GM23248 (cell line): ENCODE results near the gene FGFR4.

Experiments used
- EZH2 ChIP-seq: fragments of 200-600 bp; sonication (generic); IDR thresholded peaks from 2 replicates; pipeline ENCODE4 v1.6.1; 2018; ENCODE audit warnings: antibody characterized with exemption, mild to moderate bottlenecking; ENCODE audit not compliant: insufficient read depth, poor library complexity, severe bottlenecking
- EZH2phosphoT487 ChIP-seq: fragments of 200-600 bp; sonication (generic); IDR thresholded peaks from 2 replicates; pipeline ENCODE4 v1.6.1; 2018; ENCODE audit warnings: antibody characterized with exemption, moderate library complexity, mild to moderate bottlenecking, low read depth; ENCODE audit not compliant: insufficient read depth

- TF ChIP-seq EZH2phosphoT487: no peak
- no peak for TF ChIP-seq EZH2
These were observed 41.1 kb upstream of the FGFR4 start for GRCh38 chr5:177045631-177046030.
